ENCODE measurements around the gene USP6NL.

USP6NL gene

GRCh38 chr10:11587722-11588259, 23.7 kb downstream of the USP6NL start:
- Histone ChIP-seq H3K27ac (ENCODE audit: low read length) (no peak overlapping the region), H3K79me2 (ENCODE audit: low read length) (peaks cover 12% of the 10 kb centered on the region), H3K4me1 (ENCODE audit: low read length) (peaks cover 13% of the 10 kb centered on the region; the same call in 1 of the 2 replicates), H2AFZ (ENCODE audit: low read depth, low read length) (no peak overlapping the region), H3K27me3 (ENCODE audit: low read depth, low read length) (no peaks in the 10 kb centered on the region), H3K9ac (ENCODE audit: low read length) (no peak overlapping the region), H3K4me2 (ENCODE audit: low read length) (no peak overlapping the region), H3K9me3 (ENCODE audit: insufficient read depth, low read length) (no peaks in the 10 kb centered on the region), H3K36me3 (replicated peaks; ENCODE audit: low read depth, low read length) (peaks cover 5% of the 10 kb centered on the region), H4K20me1 (ENCODE audit: insufficient read depth, low read length) (no peaks in the 10 kb centered on the region), H3K4me3 (ENCODE audit: low read length) (no peak overlapping the region)
- no peak for TF ChIP-seq CTCF (IDR thresholded peaks at IDR 0.05; ENCODE audit: low read depth, low read length)
- TF ChIP-seq EZH2phosphoT487 (IDR thresholded peaks at IDR 0.05; ENCODE audit: low read depth), result no peak

GRCh38 chr10:11586170-11586569, 25.3 kb downstream of the USP6NL start:
- no peak overlapping the region for H3K9ac ChIP-seq (ENCODE audit: low read length)
- H3K4me1 ChIP-seq (ENCODE audit: low read length), result peaks cover 13% of the 10 kb centered on the region; the same call in 1 of the 2 replicates
- H4K20me1 ChIP-seq (ENCODE audit: insufficient read depth, low read length), result no peaks in the 10 kb centered on the region
- peaks cover 12% of the 10 kb centered on the region for H3K79me2 ChIP-seq (ENCODE audit: low read length)
- no peaks in the 10 kb centered on the region for H3K27me3 ChIP-seq (ENCODE audit: low read depth, low read length)
- H3K4me2 ChIP-seq (ENCODE audit: low read length), result no peak overlapping the region
- H3K4me3 ChIP-seq (ENCODE audit: low read length), result no peak overlapping the region
- no peaks in the 10 kb centered on the region for H3K9me3 ChIP-seq (ENCODE audit: insufficient read depth, low read length)
- no peak overlapping the region for H2AFZ ChIP-seq (ENCODE audit: low read depth, low read length)
- peaks cover 5% of the 10 kb centered on the region for H3K36me3 ChIP-seq (replicated peaks; ENCODE audit: low read depth, low read length)
- no peak overlapping the region for H3K27ac ChIP-seq (ENCODE audit: low read length)
- TF ChIP-seq EZH2phosphoT487 (IDR thresholded peaks at IDR 0.05; ENCODE audit: low read depth) (no peak), CTCF (IDR thresholded peaks at IDR 0.05; ENCODE audit: low read depth, low read length) (no peak)

GRCh38 chr10:11581213-11581612, 30.2 kb downstream of the USP6NL start:
- no peaks in the 10 kb centered on the region for H3K27me3 ChIP-seq (ENCODE audit: low read depth, low read length)
- TF ChIP-seq EZH2phosphoT487 (IDR thresholded peaks at IDR 0.05; ENCODE audit: low read depth) (no peak), CTCF (IDR thresholded peaks at IDR 0.05; ENCODE audit: low read depth, low read length) (no peak)
- no peak overlapping the region for H3K27ac ChIP-seq (ENCODE audit: low read length)
- H3K4me1 ChIP-seq (ENCODE audit: low read length), result peaks cover 19% of the 10 kb centered on the region
- H3K9me3 ChIP-seq (ENCODE audit: insufficient read depth, low read length), result no peaks in the 10 kb centered on the region
- H4K20me1 ChIP-seq (ENCODE audit: insufficient read depth, low read length), result peaks cover 14% of the 10 kb centered on the region
- H3K36me3 ChIP-seq (replicated peaks; ENCODE audit: low read depth, low read length), result peaks cover 5% of the 10 kb centered on the region
- H3K9ac ChIP-seq (ENCODE audit: low read length), result no peak overlapping the region
- no peak overlapping the region for H3K4me2 ChIP-seq (ENCODE audit: low read length)
- no peak overlapping the region for H2AFZ ChIP-seq (ENCODE audit: low read depth, low read length)
- no peak overlapping the region for H3K4me3 ChIP-seq (ENCODE audit: low read length)
- H3K79me2 ChIP-seq (ENCODE audit: low read length), result peaks cover 24% of the 10 kb centered on the region; the same call in 1 of the 2 replicates

GRCh38 chr10:11579885-11580284, 31.6 kb downstream of the USP6NL start:
- no peak for TF ChIP-seq CTCF (IDR thresholded peaks at IDR 0.05; ENCODE audit: low read depth, low read length)
- no peak for TF ChIP-seq EZH2phosphoT487 (IDR thresholded peaks at IDR 0.05; ENCODE audit: low read depth)
- Histone ChIP-seq H3K9me3 (ENCODE audit: insufficient read depth, low read length) (no peaks in the 10 kb centered on the region), H3K4me2 (ENCODE audit: low read length) (no peak overlapping the region), H3K27ac (ENCODE audit: low read length) (no peak overlapping the region), H2AFZ (ENCODE audit: low read depth, low read length) (no peak overlapping the region), H3K4me1 (ENCODE audit: low read length) (peaks cover 15% of the 10 kb centered on the region), H3K9ac (ENCODE audit: low read length) (no peak overlapping the region), H4K20me1 (ENCODE audit: insufficient read depth, low read length) (peaks cover 18% of the 10 kb centered on the region), H3K27me3 (ENCODE audit: low read depth, low read length) (no peaks in the 10 kb centered on the region), H3K4me3 (ENCODE audit: low read length) (no peak overlapping the region), H3K79me2 (ENCODE audit: low read length) (peaks cover 31% of the 10 kb centered on the region; the same call in 1 of the 2 replicates), H3K36me3 (replicated peaks; ENCODE audit: low read depth, low read length) (no peaks in the 10 kb centered on the region)
